IMR-90 (cell line): ENCODE measurements around the gene DCC.

ENCODE experiments used
- BHLHE40 ChIP-seq: fragments of 150-350 bp; IDR thresholded peaks from 2 replicates; pipeline ENCODE4 v1.6.1; 2016; ENCODE audit warnings: mild to moderate bottlenecking, low read depth, low read length
- CEBPB ChIP-seq: IDR thresholded peaks from 2 replicates; pipeline ENCODE4 v1.6.1; 2012; ENCODE audit warnings: low read depth, low read length, improper control_type of control experiment
- FOS ChIP-seq: fragments of 150-350 bp; IDR thresholded peaks from 2 replicates; pipeline ENCODE4 v1.6.1; 2016; ENCODE audit warnings: low read depth, low read length
- MAFK ChIP-seq: IDR thresholded peaks from 2 replicates; pipeline ENCODE4 v1.6.1; 2012; ENCODE audit warnings: low read depth, low read length, improper control_type of control experiment
- MAZ ChIP-seq: IDR thresholded peaks from 2 replicates; pipeline ENCODE4 v1.6.1; 2012; ENCODE audit warnings: low read depth, mild to moderate bottlenecking, low read length, improper control_type of control experiment, moderate library complexity, borderline replicate concordance
- POLR2A ChIP-seq: IDR thresholded peaks from 2 replicates; pipeline ENCODE4 v1.6.1; 2012; ENCODE audit warnings: mild to moderate bottlenecking, low read depth, low read length
- RAD21 ChIP-seq: IDR thresholded peaks from 2 replicates; pipeline ENCODE4 v1.6.1; 2012; ENCODE audit warnings: low read length, improper control_type of control experiment
- RCOR1 ChIP-seq: IDR thresholded peaks from 2 replicates; pipeline ENCODE4 v1.6.1; 2012; ENCODE audit warnings: mild to moderate bottlenecking, low read length, improper control_type of control experiment; ENCODE audit not compliant: insufficient replicate concordance
- TF ChIP-seq, protein P1 (sequence below): conservative IDR thresholded peaks from 2 replicates; pipeline ENCODE4 v1.5.1; 2012; ENCODE audit warnings: mild to moderate bottlenecking, low read depth, low read length, improper control_type of control experiment
- TF ChIP-seq, protein P2 (sequence below): fragments of 150-350 bp; IDR thresholded peaks from 2 replicates; pipeline ENCODE4 v1.6.1; 2016; ENCODE audit warnings: low read depth, mild to moderate bottlenecking, low read length, moderate library complexity, borderline replicate concordance

DNA sequence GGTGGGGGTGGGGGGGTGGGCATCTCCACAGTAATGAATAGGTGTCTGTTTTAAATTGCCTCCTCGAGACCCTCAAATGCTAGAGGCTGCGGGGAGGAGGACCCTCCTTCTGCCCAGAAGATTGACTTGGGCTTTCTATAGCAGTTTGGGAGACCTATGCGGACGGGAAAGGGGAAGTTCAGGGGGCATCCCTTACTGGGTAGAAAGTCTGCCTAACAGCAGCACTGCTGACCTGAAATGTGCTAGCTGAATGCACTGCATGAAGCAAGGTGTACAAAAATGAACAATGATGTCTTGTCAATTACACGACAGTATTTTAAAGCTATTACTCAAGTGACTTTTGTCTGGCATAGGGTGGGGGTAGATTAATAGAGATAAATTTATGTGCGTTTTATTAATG lies 2.5 kb downstream of the DCC start:
- TF ChIP-seq, protein P1, sequence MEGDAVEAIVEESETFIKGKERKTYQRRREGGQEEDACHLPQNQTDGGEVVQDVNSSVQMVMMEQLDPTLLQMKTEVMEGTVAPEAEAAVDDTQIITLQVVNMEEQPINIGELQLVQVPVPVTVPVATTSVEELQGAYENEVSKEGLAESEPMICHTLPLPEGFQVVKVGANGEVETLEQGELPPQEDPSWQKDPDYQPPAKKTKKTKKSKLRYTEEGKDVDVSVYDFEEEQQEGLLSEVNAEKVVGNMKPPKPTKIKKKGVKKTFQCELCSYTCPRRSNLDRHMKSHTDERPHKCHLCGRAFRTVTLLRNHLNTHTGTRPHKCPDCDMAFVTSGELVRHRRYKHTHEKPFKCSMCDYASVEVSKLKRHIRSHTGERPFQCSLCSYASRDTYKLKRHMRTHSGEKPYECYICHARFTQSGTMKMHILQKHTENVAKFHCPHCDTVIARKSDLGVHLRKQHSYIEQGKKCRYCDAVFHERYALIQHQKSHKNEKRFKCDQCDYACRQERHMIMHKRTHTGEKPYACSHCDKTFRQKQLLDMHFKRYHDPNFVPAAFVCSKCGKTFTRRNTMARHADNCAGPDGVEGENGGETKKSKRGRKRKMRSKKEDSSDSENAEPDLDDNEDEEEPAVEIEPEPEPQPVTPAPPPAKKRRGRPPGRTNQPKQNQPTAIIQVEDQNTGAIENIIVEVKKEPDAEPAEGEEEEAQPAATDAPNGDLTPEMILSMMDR, result no peak
- no peak for TF ChIP-seq CEBPB
- no peak for TF ChIP-seq RCOR1
- TF ChIP-seq MAFK, result no peak
- TF ChIP-seq, protein P2, sequence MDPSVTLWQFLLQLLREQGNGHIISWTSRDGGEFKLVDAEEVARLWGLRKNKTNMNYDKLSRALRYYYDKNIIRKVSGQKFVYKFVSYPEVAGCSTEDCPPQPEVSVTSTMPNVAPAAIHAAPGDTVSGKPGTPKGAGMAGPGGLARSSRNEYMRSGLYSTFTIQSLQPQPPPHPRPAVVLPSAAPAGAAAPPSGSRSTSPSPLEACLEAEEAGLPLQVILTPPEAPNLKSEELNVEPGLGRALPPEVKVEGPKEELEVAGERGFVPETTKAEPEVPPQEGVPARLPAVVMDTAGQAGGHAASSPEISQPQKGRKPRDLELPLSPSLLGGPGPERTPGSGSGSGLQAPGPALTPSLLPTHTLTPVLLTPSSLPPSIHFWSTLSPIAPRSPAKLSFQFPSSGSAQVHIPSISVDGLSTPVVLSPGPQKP, result no peak
- TF ChIP-seq POLR2A, result no peak
- no peak for TF ChIP-seq FOS
- TF ChIP-seq RAD21, result no peak
- TF ChIP-seq MAZ, result no peak
- TF ChIP-seq BHLHE40, result no peak
